H1 (cell line): ENCODE data around the gene SLC1A2. TPM values are rescaled to one million over a fixed set of nuclear protein-coding genes. Genes with fewer than 3 reads are reported as not detected.
"Not testable (repeated sequence)": the region's sequence is repeated elsewhere in the genome, so short reads cannot be mapped to it uniquely, and the experiment has no call there.

Experiments used
- CTCF ChIA-PET: fragments of 300-600 bp; sonication (Branson Sonifier 250); formaldehyde crosslinking; loops from one replicate; lab custom pipeline; 2021; ENCODE audit not compliant: partially characterized antibody; lab: Charles Lee
- POLR2A ChIA-PET: fragments of 300-600 bp; sonication (Branson Sonifier 250); formaldehyde crosslinking; loops from one replicate; lab custom pipeline; 2021; ENCODE audit warnings: inconsistent platforms; ENCODE audit not compliant: partially characterized antibody; lab: Charles Lee
- DNase-seq, 2 experiments: peaks; one replicate each; pipeline versions ENCODE4 v3.0.0 to v3.0.0-alpha.2; 2010 to 2022; ENCODE audit warnings: low spot score in 2 of 2, low read depth in 1 of 2, mixed read lengths in 1 of 2
- FAIRE-seq: peaks from 2 replicates; lab custom pipeline; 2011; peaks lifted over from hg19 to GRCh38; lab: Jason Lieb, UNC
- H2AFZ ChIP-seq: 2 replicates; pipeline ENCODE4 v1.8.1; 2012; ENCODE audit warnings: low read length, inconsistent platforms
- H2AK5ac ChIP-seq: 2 replicates; pipeline ENCODE4 v1.6.1; 2013; ENCODE audit warnings: low read depth, low read length
- H2BK120ac ChIP-seq: replicated peaks from 2 replicates; pipeline ENCODE3; 2013; ENCODE audit warnings: low read depth, low read length, inconsistent platforms
- H2BK12ac ChIP-seq: 2 replicates; pipeline ENCODE4 v1.6.1; 2013; ENCODE audit warnings: low read depth, low read length
- H2BK15ac ChIP-seq: 2 replicates; pipeline ENCODE4 v1.6.1; 2013; ENCODE audit warnings: low read length
- H2BK20ac ChIP-seq: 2 replicates; pipeline ENCODE4 v1.6.1; 2013; ENCODE audit warnings: low read length
- H2BK5ac ChIP-seq: 2 replicates; pipeline ENCODE4 v1.6.1; 2013; ENCODE audit warnings: low read depth, low read length
- H3K14ac ChIP-seq: 2 replicates; pipeline ENCODE4 v1.6.1; 2013; ENCODE audit warnings: inconsistent platforms; ENCODE audit not compliant: insufficient read length
- H3K18ac ChIP-seq: 2 replicates; pipeline ENCODE4 v1.6.1; 2013; ENCODE audit warnings: low read length; ENCODE audit errors: extremely low read depth
- H3K23ac ChIP-seq: 2 replicates; pipeline ENCODE4 v1.6.1; 2013; ENCODE audit warnings: inconsistent platforms; ENCODE audit not compliant: insufficient read length
- H3K23me2 ChIP-seq: 2 replicates; pipeline ENCODE4 v1.6.1; 2013; ENCODE audit warnings: low read depth, low read length
- H3K27ac ChIP-seq: 2 replicates; pipeline ENCODE4 v1.6.1; 2011; ENCODE audit warnings: low read depth, low read length, inconsistent platforms
- H3K27me3 ChIP-seq, 4 experiments: replicated peaks in 1 of 4; 1 replicate in 1 of 4; 2 replicates in 3 of 4; pipeline versions ENCODE4 v1.6.1 to v1.8.1; 2011 to 2013; ENCODE audit warnings: low read length in 3 of 4, mild to moderate bottlenecking in 3 of 4, inconsistent platforms in 2 of 4, mixed read lengths in 2 of 4, moderate library complexity in 1 of 4; ENCODE audit not compliant: control insufficient read depth in 3 of 4, insufficient read depth in 3 of 4; ENCODE audit errors: extremely low read depth in 1 of 4
- H3K36me3 ChIP-seq, 4 experiments: 2 replicates each; pipeline versions ENCODE4 v1.6.1 to v1.8.1; 2011 to 2013; ENCODE audit warnings: mild to moderate bottlenecking in 4 of 4, low read length in 3 of 4, moderate library complexity in 2 of 4, control low read depth in 1 of 4, inconsistent platforms in 1 of 4; ENCODE audit not compliant: insufficient read depth in 4 of 4, control insufficient read depth in 2 of 4
- H3K4ac ChIP-seq: replicated peaks from 2 replicates; pipeline ENCODE3; 2013; ENCODE audit warnings: low read length, low read depth, mixed read lengths, inconsistent platforms; ENCODE audit not compliant: insufficient read length
- H3K4me1 ChIP-seq, 4 experiments: replicated peaks in 1 of 4; 1 replicate in 1 of 4; 2 replicates in 3 of 4; pipeline versions ENCODE4 v1.6.1 to v1.8.1; 2011 to 2013; ENCODE audit warnings: low read length in 3 of 4, inconsistent platforms in 2 of 4, mixed read lengths in 1 of 4; ENCODE audit not compliant: insufficient read depth in 4 of 4, control insufficient read depth in 3 of 4
- H3K4me2 ChIP-seq, 2 experiments: 2 replicates each; pipeline versions ENCODE4 v1.6.1 to v1.8.1; 2011 to 2013; ENCODE audit warnings: low read depth in 2 of 2, low read length in 2 of 2, control low read depth in 1 of 2, inconsistent platforms in 1 of 2, mild to moderate bottlenecking in 1 of 2; ENCODE audit not compliant: insufficient read depth in 1 of 2
- H3K4me3 ChIP-seq, 4 experiments: fragments of 200-600, 300-600 bp in 1 of 4; sonication (generic), shearing (Covaris generic), sonication (Bioruptor Twin) in 1 of 4; 2 replicates each; pipeline versions ENCODE4 v1.5.1 to v1.8.1; 2011 to 2016; ENCODE audit warnings: low read length in 4 of 4, low read depth in 3 of 4, control low read depth in 2 of 4, inconsistent platforms in 2 of 4, mild to moderate bottlenecking in 2 of 4, mixed read lengths in 1 of 4, moderate library complexity in 1 of 4; ENCODE audit not compliant: insufficient read depth in 2 of 4; ENCODE audit errors: extremely low read depth in 1 of 4
- H3K56ac ChIP-seq: replicated peaks from 2 replicates; pipeline ENCODE3; 2013; ENCODE audit warnings: low read depth, mild to moderate bottlenecking, mixed read lengths, low read length, inconsistent platforms; ENCODE audit not compliant: insufficient read length
- H3K79me1 ChIP-seq: 2 replicates; pipeline ENCODE4 v1.6.1; 2013; ENCODE audit warnings: low read depth, low read length, control low read depth
- H3K79me2 ChIP-seq, 2 experiments: 2 replicates each; pipeline versions ENCODE4 v1.6.1 to v1.8.1; 2012 to 2013; ENCODE audit warnings: low read length in 2 of 2, mild to moderate bottlenecking in 2 of 2, inconsistent platforms in 1 of 2; ENCODE audit not compliant: insufficient read depth in 2 of 2, control insufficient read depth in 1 of 2
- H3K9ac ChIP-seq, 4 experiments: replicated peaks in 1 of 4; 1 replicate in 1 of 4; 2 replicates in 3 of 4; pipeline versions ENCODE4 v1.6.1 to v1.8.1; 2011 to 2013; ENCODE audit warnings: low read depth in 3 of 4, low read length in 3 of 4, control low read depth in 2 of 4, mild to moderate bottlenecking in 2 of 4, moderate library complexity in 2 of 4, inconsistent platforms in 1 of 4; ENCODE audit errors: extremely low read depth in 1 of 4
- H3K9me3 ChIP-seq, 2 experiments: 2 replicates each; pipeline versions ENCODE4 v1.6.1 to v1.8.1; 2012 to 2013; ENCODE audit warnings: mild to moderate bottlenecking in 2 of 2, moderate library complexity in 2 of 2, control low read depth in 1 of 2, inconsistent platforms in 1 of 2, low read depth in 1 of 2, low read length in 1 of 2, mixed read lengths in 1 of 2; ENCODE audit not compliant: insufficient read depth in 2 of 2
- H4K20me1 ChIP-seq, 2 experiments: replicated peaks in 1 of 2; 2 replicates each; pipeline versions ENCODE3 to v1.8.1; 2011 to 2013; ENCODE audit warnings: inconsistent platforms in 2 of 2, low read length in 2 of 2, mild to moderate bottlenecking in 1 of 2; ENCODE audit not compliant: insufficient read depth in 2 of 2, control insufficient read depth in 1 of 2
- H4K5ac ChIP-seq: 2 replicates; pipeline ENCODE4 v1.6.1; 2013; ENCODE audit warnings: low read length, low read depth, mixed read lengths, inconsistent platforms; ENCODE audit not compliant: insufficient read length
- H4K8ac ChIP-seq: 2 replicates; pipeline ENCODE4 v1.8.0; 2013; ENCODE audit warnings: mild to moderate bottlenecking, moderate library complexity, low read length, inconsistent platforms; ENCODE audit not compliant: insufficient read depth; ENCODE audit errors: extremely low read depth
- H4K91ac ChIP-seq: replicated peaks from 2 replicates; pipeline ENCODE3; 2013; ENCODE audit warnings: low read length, mixed read lengths, inconsistent platforms; ENCODE audit not compliant: insufficient read length
- ASH2L ChIP-seq: fragments of 200-600, 300-600 bp; sonication (generic); IDR thresholded peaks from one replicate; pipeline ENCODE4 v1.7.1; 2017; ENCODE audit warnings: low read length
- FOSL1 ChIP-seq: IDR thresholded peaks from 2 replicates; pipeline ENCODE4 v1.6.1; 2011; ENCODE audit warnings: mild to moderate bottlenecking, low read depth, low read length, moderate library complexity; ENCODE audit not compliant: insufficient read depth
- KDM5A ChIP-seq: fragments of 200-600 bp; IDR thresholded peaks from 2 replicates; pipeline ENCODE4 v1.7.1; 2012; ENCODE audit warnings: mild to moderate bottlenecking, low read length, inconsistent platforms, mixed read lengths
- SP1 ChIP-seq: IDR thresholded peaks from 2 replicates; pipeline ENCODE4 v1.6.1; 2011; ENCODE audit warnings: low read depth, low read length
- SRF ChIP-seq: IDR thresholded peaks from 2 replicates; pipeline ENCODE4 v1.6.1; 2011; ENCODE audit warnings: mild to moderate bottlenecking, low read depth, low read length, moderate library complexity
- ZNF274 ChIP-seq: IDR thresholded peaks from 2 replicates; pipeline ENCODE4 v1.7.0; 2012; ENCODE audit warnings: low read length, borderline replicate concordance; ENCODE audit errors: extremely low read depth
- WGBS, 2 experiments: shearing (Covaris generic) in 1 of 2; methylation state at CpG; one replicate each; pipeline versions ENCODE4 v1.1.6 to v1.1.7; 2013 to 2015; ENCODE audit warnings: low lambda C conversion rate in 2 of 2, mixed read lengths in 2 of 2, inconsistent platforms in 1 of 2, low coverage in 1 of 2, missing lambda C conversion rate in 1 of 2; ENCODE audit not compliant: insufficient replicate concordance in 2 of 2, insufficient coverage in 1 of 2, insufficient read length in 1 of 2; ENCODE audit errors: extremely low coverage in 1 of 2, missing lambda C conversion rate in 1 of 2; 5-methylcytosine and 5-hydroxymethylcytosine counted together
- polyA plus RNA-seq, 7 experiments: library from polyadenylated mRNA; depleted of rRNA in 3 of 7; stranded (reverse) in 5 of 7; unstranded in 2 of 7; fragments of >200 nt in 5 of 7; fragments of 200-250 nt in 2 of 7; gene quantifications; 1 replicate in 5 of 7; 2 replicates in 1 of 7; 4 replicates in 1 of 7; pipeline versions ENCODE4 v1.2.1 to v1.2.3, GENCODE V29; 2011 to 2013; ENCODE audit warnings: missing spikeins in 2 of 7, mixed read lengths in 2 of 7
- total RNA-seq: library from RNA; stranded (reverse); fragmentation: NEBNext Ultra II Directional; extraction: Animal tissue kit (Norgen Biotek cat#: 25700); gene quantifications from 2 replicates; pipeline ENCODE4 v1.2.1, GENCODE V29; 2021
- TF ChIP-seq, protein P1 (sequence below), 3 experiments: IDR thresholded peaks; 1 replicate in 2 of 3; 2 replicates in 1 of 3; pipeline versions ENCODE4 v1.5.1 to v1.6.1; 2011; ENCODE audit warnings: low read length in 3 of 3, mild to moderate bottlenecking in 3 of 3, inconsistent platforms in 2 of 3, low read depth in 1 of 3, moderate library complexity in 1 of 3; ENCODE audit not compliant: insufficient read depth in 1 of 3; ENCODE audit errors: control extremely low read depth in 1 of 3

The SLC1A2 gene
- total and polyA plus RNA-seq, 2 of the 8 experiments (the other 6 are each of a cell fraction or from before 2014, with no cell fraction given) = 0.57 to 1.2 TPM

DNA sequence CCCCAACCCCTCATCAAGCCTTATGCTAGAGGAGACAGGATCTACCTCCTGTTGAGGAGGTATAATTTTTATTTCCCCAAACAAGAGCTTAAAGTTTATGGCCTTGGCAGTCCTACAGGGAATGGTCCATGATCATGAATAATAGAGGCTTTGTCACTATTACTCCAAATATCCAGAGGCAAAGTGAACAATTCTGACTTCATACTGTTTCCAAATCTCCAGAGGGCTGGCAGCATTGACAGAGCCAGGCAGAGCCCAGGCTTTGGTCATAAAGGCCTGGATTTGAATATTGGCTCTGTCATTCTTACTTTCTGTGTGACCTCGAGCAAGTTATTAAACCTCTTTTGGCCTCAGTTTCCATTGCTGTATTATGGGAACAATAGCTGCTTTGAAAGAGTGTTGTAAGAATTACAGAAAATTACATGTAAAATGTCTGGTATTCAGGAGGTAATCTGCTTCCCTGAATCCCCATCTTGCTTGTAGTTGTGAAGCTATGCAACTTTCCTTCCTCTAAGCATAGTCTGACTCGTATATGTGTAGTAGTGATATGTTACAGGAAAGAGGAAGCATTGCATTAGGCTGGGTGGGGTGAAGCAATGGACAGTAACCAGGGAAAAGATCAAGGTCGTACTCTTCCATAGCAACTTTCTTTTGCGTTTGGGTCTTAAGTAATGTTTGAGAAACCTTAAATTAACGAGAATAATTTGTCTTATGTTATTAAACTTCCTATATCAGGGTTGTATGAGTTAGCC is 191.6 kb downstream of the SLC1A2 start (continued):
- TF ChIP-seq KDM5A = no peak
- no peak for TF ChIP-seq ZNF274
- no peak for TF ChIP-seq SRF
- no peak for TF ChIP-seq FOSL1
- TF ChIP-seq, protein P1, sequence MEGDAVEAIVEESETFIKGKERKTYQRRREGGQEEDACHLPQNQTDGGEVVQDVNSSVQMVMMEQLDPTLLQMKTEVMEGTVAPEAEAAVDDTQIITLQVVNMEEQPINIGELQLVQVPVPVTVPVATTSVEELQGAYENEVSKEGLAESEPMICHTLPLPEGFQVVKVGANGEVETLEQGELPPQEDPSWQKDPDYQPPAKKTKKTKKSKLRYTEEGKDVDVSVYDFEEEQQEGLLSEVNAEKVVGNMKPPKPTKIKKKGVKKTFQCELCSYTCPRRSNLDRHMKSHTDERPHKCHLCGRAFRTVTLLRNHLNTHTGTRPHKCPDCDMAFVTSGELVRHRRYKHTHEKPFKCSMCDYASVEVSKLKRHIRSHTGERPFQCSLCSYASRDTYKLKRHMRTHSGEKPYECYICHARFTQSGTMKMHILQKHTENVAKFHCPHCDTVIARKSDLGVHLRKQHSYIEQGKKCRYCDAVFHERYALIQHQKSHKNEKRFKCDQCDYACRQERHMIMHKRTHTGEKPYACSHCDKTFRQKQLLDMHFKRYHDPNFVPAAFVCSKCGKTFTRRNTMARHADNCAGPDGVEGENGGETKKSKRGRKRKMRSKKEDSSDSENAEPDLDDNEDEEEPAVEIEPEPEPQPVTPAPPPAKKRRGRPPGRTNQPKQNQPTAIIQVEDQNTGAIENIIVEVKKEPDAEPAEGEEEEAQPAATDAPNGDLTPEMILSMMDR (IDR thresholded peaks at IDR 0.05; ENCODE audit: control extremely low read depth in 1 of 3, insufficient read depth in 1 of 3, low read depth in 1 of 3, low read length in 3 of 3) = no peak
- no peak for TF ChIP-seq SP1
- no peak for TF ChIP-seq ASH2L

DNA sequence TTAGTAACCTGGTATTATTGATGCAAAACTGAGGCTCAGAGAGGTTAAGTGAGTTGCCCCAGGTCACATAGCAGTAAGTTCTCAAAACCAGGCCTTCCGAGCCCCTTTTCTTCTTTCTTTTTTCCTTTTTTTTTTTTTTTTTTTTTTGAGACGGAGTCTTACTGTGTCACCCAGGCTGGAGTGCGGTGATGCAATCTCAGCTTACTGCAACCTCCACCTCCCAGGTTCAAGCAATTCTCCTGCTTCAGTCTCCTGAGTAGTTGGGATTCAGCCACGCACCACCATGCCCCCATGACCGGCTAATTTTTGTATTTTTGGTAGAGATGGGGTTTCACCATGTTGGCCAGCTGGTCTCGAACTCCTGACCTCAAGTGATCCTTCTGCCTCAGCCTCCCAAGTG is 192.6 kb downstream of the SLC1A2 start:
- FAIRE-seq, H2BK15ac ChIP-seq, H3K4me1 ChIP-seq, H3K4me3 ChIP-seq, H2BK20ac ChIP-seq, H3K56ac ChIP-seq, H3K14ac ChIP-seq, H3K9me3 ChIP-seq, H3K27ac ChIP-seq, H3K4ac ChIP-seq, H2AK5ac ChIP-seq, H3K9ac ChIP-seq, H4K5ac ChIP-seq, H3K23me2 ChIP-seq, H2BK120ac ChIP-seq, H2BK12ac ChIP-seq, H3K18ac ChIP-seq, DNase-seq, H4K91ac ChIP-seq, H3K79me2 ChIP-seq, H2BK5ac ChIP-seq, H3K23ac ChIP-seq, H4K20me1 ChIP-seq, H3K27me3 ChIP-seq, H2AFZ ChIP-seq, H3K79me1 ChIP-seq, H3K36me3 ChIP-seq, H4K8ac ChIP-seq, H3K4me2 ChIP-seq: not testable (repeated sequence)
- 87% methylated on average over 2 of the region's 6 CpGs; no CpG with 5 or more reads in 1 of the 2 experiments for WGBS, 2 experiments
- ChIA-PET POLR2A (interaction anchor here (0.6 kb wide), 1 partner anchor 88 kb away, joined by 3 read pairs; the partner anchor contains the start of gene CD44), CTCF (interaction anchor here (1.4 kb wide), 1 partner anchor 177 kb away, joined by 3 read pairs; no protein-coding TSS in a partner anchor)
